ENCODE data around the gene ABHD18. TPM values are rescaled to one million over a fixed set of nuclear protein-coding genes. Genes with fewer than 3 reads are reported as not detected.

The ABHD18 gene
- total RNA-seq, 4 donors from 2014 or later: 20.5 to 25.6 (median 23.1) TPM

- no peaks in the 10 kb centered on the region for H3K4me1 ChIP-seq
- peaks cover 0 to 36% (median 0%) of the 10 kb centered on the region in 3 donors for H3K36me3 ChIP-seq
- DNase-seq: no peak
- H3K27ac ChIP-seq: no peak overlapping the region
- H3K27me3 ChIP-seq: no peaks in the 10 kb centered on the region
- no peaks in the 10 kb centered on the region for H3K9me3 ChIP-seq
- no peak overlapping the region for H3K4me3 ChIP-seq
- TF ChIP-seq POLR2A (IDR thresholded peaks at IDR 0.05) (no peak), CTCF (IDR thresholded peaks at IDR 0.05) (no peak)
Observed at GRCh38 chr4:128076464-128076863, 111.3 kb downstream of the ABHD18 start.

Other genes starting within 250 kb of the ABHD18 start
- gene SLC25A31, start 235.0 kb upstream of the ABHD18 start, total RNA-seq: not detected
- 1 to 10 TPM; 2.0 to 2.6 (median 2.4) TPM for gene HSPA4L, start 183.1 kb upstream of the ABHD18 start, total RNA-seq
- gene PLK4, start 84.5 kb upstream of the ABHD18 start, total RNA-seq: 1 to 10 TPM; 1.7 to 8.3 (median 3.7) TPM
- 10 to 100 TPM; 29.9 to 40.8 (median 35.1) TPM for gene MFSD8, start 233 bp upstream of the ABHD18 start, total RNA-seq
- gene LARP1B, start 95.9 kb downstream of the ABHD18 start, total RNA-seq: 10 to 100 TPM; 36.3 to 61.9 (median 49.2) TPM

Data from Peyer's patch (tissue), 4 donors.